ENCODE data around the gene KRT78.

DNA sequence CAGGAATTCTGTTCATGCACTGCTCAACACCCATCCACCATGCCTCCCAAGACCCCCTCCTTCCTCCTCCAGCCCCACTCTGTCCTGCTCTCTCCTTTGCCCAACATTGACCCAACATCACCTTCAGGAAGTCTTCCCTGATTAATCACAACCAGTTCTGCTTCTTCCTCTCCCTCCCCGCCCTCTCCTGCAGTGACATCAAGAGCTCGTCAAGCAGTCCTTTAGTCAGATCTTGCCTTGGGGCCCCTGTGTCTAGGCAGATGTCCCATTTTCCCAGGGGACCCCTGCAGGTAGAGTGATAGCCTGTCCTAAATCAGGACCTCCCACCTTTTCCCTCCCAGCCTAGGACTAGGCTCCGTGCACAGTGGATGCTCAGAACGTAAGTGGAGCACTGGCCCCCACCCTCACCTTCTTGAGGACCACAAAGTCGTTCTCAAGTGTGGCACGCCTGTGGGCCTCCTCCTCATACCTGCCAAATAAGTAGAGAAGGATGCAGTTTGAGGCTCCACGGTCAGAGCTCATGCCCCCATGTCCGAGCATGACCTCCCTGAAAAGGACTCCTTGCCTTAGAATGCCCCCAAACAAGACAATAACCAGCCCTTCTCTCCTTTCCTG lies 2.3 kb downstream of the KRT78 start:
- TF ChIP-seq POLR2AphosphoS5 (IDR thresholded peaks at IDR 0.05) (no peak), POLR2A (IDR thresholded peaks at IDR 0.05) (no peak), EP300 (IDR thresholded peaks at IDR 0.05) (no peak)
- TF ChIP-seq, protein P1, sequence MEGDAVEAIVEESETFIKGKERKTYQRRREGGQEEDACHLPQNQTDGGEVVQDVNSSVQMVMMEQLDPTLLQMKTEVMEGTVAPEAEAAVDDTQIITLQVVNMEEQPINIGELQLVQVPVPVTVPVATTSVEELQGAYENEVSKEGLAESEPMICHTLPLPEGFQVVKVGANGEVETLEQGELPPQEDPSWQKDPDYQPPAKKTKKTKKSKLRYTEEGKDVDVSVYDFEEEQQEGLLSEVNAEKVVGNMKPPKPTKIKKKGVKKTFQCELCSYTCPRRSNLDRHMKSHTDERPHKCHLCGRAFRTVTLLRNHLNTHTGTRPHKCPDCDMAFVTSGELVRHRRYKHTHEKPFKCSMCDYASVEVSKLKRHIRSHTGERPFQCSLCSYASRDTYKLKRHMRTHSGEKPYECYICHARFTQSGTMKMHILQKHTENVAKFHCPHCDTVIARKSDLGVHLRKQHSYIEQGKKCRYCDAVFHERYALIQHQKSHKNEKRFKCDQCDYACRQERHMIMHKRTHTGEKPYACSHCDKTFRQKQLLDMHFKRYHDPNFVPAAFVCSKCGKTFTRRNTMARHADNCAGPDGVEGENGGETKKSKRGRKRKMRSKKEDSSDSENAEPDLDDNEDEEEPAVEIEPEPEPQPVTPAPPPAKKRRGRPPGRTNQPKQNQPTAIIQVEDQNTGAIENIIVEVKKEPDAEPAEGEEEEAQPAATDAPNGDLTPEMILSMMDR (IDR thresholded peaks at IDR 0.05) = no peak

All from stomach (tissue), 4 donors.